GM19455 (cell line): ENCODE measurements around the gene SLC18A3.

Source experiments
- ATAC-seq: cut with Tn5 transposase; IDR thresholded peaks from one replicate; pipeline ENCODE4 v1.9.1; 2021; ENCODE audit not compliant: unreplicated experiment

Gene SLC18A3

DNA sequence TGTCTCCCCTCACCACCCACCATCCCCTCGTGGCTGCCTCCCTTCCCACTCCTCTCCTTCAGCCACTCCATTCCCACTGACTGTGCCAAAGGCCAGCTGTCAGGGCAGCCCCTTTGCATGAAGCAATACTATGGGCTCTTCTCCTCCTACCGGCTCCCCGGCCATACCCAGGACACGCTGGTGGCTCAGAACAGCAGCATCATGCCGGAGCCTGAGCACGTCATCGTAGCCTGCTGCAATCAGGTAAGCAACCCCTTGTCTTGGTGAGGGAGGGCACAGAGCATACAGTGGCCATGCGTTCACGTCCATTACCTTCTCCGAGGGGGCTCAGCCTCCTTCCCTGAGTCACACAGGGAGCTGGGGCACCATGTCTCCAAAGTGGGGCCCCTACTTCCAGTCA lies 15.3 kb downstream of the SLC18A3 start:
- ATAC-seq: no peak

GRCh38 chr10:49627038-49627437 lies 16.9 kb downstream of the SLC18A3 start:
- ATAC-seq: no peak

GRCh38 chr10:49627644-49628247 lies 17.6 kb downstream of the SLC18A3 start:
- ATAC-seq: no peak

- ATAC-seq: no peak
Measured at GRCh38 chr10:49628599-49628998, 18.5 kb downstream of the SLC18A3 start.

GRCh38 chr10:49629431-49629881 lies 19.3 kb downstream of the SLC18A3 start:
- no peak for ATAC-seq

GRCh38 chr10:49631975-49632374 lies 21.9 kb downstream of the SLC18A3 start:
- ATAC-seq: no peak

DNA sequence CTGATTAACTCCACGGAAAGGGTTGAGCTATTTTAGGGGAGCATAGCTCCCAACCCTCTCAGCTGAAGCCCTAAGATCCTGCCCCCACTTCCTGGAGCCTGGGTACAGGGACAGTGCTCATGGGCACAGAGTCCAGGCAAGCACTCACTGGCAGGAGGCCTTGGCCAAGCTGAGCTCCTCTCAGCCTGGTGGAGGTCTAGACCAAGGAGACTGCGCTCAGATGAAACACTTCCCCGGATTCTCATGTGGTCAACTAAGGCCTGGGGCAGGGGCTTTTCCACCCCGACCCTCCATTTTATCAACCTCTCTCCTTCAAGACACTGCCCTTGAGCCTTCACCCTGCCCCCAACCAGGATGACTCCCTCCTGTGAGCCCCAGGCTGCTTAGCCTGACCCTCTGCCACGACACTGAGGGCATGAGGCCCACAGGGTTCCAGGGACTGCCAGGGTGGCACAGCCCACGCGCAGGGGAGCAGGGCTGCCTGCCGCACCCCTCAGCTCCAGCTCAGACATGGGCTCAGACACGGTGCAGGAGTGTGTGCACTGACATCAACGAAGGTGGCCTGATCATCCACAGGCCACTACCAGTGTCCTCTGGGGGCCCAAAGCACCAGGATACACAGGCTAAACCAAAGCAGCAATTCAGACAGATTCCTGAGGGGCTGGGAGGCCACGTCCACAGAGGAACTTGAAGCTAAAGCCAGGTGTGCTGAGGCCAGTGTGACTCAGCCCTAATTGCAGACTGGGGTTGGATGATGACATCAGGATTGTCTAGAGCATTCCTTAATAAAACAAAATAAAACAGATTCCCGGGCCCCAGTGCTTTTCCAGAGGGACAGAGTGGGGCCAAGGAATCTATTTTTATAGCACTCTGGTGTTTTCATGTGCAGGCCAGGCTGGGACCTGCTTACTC lies 22.6 kb downstream of the SLC18A3 start:
- ATAC-seq: no peak

DNA sequence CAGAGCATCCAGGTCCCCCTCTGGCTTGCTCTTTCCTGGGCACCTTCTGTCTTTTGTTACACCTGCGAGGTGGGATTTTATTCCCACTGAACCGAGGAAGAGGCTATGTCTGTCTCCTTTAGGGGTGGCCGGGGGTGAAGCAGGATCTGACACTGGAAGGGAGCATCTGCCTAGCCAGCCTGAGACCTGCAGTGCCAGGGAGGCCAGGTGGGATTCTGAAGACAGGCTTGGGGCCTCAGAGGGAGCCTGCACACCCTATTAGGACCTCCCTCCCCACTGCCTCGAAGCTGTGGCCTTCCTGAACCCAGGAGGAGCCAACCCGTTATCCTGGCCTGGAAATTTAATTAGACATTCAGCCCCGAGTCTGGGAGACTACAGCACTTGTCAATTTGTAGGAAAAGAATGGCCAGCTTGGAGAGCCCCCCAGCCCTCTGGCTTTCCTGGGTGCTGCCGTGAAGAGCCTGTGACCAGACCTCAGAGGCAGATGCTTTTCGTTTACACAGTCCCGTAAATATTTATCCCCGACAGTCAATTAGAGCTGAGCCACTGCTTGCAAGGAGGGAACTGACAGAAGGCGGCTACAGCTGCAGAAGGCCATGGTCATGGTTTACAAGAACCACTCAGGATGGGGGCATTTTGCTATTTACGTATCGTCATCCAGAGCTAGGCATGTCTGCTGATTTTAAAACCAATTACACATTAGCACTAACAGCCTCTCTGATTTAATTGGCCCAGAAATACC lies 23.4 kb downstream of the SLC18A3 start:
- ATAC-seq: no peak

- no peak for ATAC-seq
Measured at GRCh38 chr10:49634069-49634660, 24.1 kb downstream of the SLC18A3 start.

GRCh38 chr10:49642311-49642710 lies 32.2 kb downstream of the SLC18A3 start:
- ATAC-seq: no peak

GRCh38 chr10:49643241-49644034 lies 33.3 kb downstream of the SLC18A3 start:
- ATAC-seq: no peak

DNA sequence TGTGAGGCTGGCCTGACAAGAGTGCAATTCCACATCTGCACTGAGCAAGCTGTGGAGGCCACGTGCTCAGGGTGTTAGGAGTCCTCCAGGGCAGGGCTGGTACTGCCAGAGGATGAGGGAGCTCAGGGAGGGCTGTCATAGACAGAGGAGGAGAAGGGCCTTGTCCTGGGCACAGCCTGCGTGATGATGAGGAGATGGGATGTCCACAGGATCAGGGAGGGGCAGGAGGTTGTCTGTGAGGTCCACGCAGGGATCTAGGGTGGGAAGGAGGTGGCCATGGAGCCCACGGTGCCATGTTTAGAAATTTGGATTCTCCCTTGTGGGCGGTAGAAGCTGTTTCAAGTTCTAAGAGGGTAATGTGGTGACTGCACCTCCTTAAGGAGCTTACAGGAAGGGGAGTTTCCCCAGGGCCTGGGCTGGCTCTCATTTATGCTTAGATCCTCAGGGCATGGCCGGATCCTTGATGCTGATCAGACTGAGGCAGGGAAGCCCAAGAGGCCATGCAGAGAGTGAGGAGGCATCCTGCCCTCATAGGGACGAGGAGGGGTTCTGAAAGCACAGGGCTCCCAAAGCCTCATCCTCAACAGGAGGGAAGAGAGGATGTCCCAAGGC lies 34.0 kb downstream of the SLC18A3 start:
- no peak for ATAC-seq

- no peak for ATAC-seq
Measured at GRCh38 chr10:49645417-49645816, 35.3 kb downstream of the SLC18A3 start.

DNA sequence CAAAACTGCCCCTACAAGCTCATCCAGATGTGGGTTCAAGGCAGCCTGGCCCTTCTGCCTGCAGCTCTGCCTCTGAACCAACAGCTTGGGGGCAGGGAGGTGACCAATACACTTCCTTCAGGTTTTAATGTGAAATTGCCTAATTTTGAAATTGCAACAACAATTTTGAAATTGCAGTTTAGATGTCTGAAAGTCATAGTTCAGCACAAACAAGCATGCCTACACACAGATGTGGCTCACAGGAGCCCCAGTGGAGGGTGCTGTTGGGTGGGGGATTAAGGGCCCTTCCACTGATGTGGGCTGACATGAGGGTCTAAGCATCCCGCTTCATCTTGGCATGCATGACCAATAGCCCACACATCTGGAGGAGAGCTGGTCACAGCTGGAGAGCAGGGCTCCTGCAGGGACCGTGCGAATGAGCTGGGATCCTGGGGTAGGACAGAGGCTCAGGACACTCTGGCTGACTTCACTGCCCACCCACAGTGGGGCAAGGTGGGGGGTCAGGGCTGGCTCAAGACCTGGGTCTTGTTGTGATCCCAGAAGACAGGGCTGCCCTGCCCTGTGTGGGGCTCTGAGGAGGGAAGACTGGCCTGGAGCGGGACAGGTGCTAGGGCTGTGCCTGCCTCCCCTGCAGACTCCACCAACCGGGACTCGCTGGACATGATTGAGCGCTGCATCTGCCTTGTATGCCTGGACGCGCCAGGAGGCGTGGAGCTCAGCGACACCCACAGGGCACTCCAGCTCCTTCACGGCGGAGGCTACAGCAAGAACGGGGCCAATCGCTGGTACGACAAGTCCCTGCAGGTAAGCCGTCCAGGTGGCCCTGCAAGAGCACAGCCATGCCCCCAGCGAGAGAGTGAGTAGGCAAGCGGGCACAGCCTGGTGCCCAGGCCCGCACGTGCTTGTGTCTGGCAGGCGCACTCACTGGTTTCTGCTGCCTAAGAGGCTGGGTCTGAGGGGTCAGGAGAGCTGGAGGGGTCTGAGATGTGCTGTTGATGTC lies 36.1 kb downstream of the SLC18A3 start:
- no peak for ATAC-seq

DNA sequence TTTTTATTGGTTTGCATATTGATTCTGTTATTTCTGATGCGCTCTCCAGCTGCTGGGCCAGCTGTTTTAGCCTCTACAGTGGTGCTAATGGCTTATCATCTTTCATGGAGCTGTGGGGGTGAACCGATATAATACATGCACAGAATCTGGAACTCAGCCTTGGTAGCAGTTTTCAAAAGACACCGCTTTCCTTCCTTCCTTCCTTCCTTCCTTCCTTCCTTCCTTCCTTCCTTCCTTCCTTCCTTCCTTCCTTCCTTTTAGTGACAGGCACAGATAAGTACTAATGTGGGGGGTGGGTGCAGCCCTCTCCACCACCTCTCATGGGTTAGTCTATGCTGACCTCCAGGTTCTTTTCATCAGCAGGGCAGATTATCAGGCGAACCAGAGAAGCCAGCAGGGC lies 37.4 kb downstream of the SLC18A3 start:
- ATAC-seq: no peak

DNA sequence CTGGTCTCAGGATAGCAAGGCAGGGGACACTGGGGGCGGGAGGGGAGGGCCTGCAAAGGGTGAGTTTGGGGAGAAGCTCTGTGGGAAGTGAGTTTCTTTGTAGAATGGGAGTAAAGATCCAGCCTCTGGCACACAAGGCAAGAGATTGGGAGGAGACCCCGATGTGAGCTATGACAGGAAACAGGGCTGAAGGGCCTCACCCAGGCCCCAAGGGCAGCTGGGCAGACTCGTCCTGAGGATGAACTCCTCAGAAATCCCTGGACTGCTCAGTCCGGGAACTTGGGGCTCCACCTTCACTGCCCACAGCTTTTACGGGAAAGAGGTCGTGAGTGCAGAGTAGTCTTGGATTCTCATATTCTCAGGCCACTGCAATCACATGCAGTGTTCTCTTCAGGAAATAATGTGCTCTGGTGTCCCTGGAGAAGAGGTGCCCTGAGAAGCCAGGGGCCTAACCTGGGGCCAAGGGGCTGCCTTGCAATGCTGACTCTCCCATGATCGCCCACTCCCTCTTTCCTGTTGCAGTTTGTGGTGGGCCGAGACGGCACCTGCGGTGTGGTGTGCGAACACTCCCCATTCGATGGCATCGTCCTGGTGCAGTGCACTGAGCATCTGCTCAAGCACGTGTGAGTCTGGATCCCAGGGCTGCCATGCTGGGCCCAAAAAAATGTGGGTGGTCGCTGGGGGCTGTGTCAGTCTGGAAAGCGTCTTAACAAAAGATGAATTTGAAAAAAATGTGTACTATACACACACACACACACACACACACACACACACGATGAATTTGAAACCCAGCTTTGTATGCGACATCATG lies 38.1 kb downstream of the SLC18A3 start:
- ATAC-seq: no peak

GRCh38 chr10:49649294-49649693 lies 39.2 kb downstream of the SLC18A3 start:
- ATAC-seq: no peak
